IPS-NIHi11 (cell line): ENCODE measurements around the gene COPS9.

Experiments used
- DNase-seq: peaks from one replicate; pipeline ENCODE4 v3.0.0; 2012; ENCODE audit warnings: mixed read lengths, low spot score

The COPS9 gene

DNA sequence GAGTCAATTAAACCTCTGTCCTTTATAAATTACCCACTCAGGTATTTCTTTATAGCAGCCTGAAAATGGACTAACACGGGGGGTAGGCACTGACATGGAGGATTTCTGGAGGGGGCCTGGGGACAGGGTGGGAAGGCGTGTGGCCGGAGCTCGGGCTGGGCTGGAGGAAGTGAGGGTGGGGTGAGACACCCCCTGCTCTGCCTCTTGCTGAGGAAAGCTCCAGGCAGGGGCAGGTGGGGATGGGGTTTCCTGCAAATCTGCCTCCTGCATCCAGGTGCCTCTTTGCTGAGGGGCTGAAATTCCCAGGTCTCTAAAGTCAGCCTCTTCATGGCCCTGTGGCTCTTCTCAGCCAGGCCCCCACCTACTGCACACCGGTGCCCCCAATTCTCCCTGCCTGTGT, 30.1 kb upstream of the COPS9 start:
- DNase-seq = no peak

DNA sequence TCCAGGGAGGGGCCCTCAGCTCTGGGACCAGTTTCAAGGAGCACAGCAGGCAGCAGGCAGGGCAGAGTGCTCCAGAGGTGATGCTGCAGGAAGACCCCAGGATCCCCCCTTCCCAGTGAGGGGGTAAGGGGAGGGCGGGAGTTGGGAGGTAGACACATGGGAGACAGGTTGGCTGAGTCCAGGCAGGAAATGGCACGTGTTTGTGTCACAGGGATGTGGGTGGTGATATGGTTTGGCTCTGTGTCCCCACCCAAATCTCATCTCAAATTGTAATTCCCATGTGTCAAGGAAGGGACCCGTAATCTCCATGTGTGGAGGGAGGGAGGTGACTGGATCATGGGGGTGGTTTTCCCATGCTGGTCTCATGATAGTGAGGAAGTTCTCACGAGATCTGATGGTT, 29.6 kb upstream of the COPS9 start:
- DNase-seq = no peak

DNA sequence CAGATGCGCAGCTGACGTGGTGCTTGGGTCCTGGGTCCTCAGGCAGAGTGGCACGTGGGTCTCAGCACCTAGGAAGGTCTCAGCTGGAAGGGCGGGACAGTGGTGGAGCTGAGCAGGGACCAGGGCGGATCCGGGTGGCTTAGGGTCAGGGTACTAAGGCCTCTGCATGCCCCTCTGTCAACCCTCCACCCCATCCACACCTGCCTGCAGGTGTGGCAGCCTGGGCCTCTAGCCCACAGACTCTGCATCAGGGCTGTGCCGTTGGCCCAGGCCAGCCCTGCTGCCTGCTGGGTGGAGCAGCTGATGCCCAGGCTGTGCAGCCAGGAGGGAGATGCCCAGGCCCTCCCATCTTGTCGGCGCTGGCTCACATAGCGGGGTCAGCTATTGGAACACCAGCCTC, 28.9 kb upstream of the COPS9 start:
- DNase-seq = no peak

DNA sequence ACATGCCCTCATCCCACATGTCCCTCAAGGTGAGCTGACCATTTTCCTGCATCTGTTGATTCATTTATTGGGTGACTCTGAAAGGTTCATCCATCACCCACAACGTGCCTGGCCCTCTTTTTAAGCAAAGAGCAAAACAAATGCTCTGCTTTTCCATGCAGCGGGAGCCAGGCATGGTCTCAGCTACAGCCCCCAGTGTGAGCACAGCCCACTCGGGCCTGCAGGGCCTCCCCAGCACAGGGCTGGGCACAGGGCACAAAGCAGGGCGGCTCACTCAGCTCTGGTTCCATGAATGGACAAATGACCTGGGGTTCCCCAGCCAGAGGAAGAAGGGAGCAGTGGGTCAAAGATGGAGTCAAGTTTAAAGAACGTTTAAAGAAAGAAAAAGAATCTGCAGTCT, 28.5 kb upstream of the COPS9 start:
- no peak for DNase-seq

DNA sequence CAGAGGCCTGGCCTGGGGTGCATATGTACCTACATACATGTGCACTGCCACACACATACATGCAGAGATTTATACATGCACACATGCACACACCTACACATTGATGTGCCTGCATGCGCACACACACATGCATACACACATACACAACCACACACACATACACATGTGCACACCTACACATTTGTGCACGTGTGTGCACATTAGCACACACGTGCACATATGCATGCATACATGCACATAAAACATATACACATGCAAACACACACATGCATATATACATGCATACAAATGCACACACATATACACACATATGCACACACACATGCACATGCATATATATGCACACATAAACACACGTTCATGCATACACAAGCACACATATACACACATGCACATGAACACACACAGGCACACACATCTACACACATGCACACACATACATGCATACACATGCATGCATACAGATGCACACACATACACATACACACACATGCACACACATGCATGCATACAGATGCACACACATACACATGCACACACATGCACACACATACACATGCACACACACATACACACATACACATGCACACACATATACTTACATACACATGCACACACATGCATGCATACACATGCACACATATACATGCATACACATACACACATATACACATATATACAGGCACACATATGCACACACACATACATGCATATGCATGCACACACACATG, 27.9 kb upstream of the COPS9 start:
- DNase-seq = no peak

DNA sequence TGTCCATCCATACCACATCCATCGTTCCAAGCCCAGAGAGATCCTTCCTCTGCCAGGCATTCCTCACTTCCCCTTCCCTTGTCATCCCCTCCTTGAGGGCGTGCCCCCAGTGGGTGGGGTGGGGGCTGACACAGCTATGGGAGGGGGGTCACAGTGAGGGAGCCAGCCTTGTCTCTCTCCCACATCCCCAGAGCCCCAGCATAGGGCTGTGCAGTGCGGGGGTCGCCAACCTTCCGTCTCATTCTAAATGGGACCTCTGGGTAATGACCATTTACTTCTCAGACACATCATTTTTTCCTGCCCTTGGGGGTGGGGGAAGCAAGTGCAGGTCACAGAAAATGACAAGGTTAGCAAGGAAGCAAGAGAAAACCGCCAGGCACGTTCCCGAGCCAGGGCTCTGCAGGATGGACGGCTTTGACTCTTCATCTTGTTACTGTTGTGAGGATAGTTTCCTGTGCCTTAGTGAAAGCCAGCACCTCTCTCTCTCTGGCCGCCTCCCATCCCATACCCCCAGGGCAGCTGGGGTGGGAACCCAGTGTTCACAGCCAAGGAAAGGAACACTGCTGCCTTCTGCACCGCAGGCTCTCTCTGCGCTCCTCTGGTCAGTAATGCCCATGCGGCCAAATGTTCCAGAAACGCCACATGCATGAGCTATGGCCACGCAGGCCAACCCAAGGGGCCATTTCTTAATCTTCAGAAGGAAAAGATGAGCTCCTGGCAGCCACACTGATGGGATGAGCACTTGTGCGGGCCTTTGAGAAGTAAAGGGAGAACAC, 27.0 kb upstream of the COPS9 start:
- DNase-seq = no peak

DNA sequence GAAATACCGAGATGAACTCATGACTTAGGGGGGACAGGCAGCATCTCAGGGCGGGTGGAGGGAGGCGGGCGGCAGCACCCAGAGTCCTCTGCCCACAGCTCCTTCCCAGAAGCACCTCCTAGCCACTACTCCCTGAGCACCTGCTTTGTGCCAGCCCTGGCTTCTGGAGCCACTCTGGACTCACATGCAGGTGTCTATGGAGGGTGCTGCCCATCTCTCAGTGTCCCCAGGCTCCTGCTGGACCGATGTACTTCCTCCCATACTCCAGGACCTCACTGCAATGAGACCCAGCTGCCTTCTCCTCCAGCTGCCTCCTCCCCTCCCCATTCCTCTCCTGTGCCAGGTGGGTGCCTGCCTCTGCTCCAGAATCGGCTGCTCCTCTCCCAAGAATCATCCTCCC, 26.4 kb upstream of the COPS9 start:
- no peak for DNase-seq

DNA sequence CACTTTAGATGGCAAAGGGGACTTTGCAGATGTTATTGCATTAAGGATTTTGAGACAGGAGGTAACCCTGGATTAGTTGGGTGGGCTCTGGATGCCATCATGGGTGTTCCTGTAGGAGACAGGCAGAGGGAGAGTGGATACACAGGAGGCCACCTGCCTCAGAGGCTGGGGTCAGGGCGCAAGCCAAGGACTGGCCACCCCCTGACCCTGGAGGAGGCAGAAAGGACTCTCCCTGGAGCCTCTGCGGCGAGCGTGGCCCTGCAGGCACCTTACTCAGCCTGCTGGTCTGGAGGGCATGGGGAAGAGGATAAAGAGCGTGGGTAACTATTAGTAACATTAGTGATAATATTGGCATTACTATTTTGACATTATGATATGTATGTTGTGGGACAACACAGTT, 25.9 kb upstream of the COPS9 start:
- no peak for DNase-seq

DNA sequence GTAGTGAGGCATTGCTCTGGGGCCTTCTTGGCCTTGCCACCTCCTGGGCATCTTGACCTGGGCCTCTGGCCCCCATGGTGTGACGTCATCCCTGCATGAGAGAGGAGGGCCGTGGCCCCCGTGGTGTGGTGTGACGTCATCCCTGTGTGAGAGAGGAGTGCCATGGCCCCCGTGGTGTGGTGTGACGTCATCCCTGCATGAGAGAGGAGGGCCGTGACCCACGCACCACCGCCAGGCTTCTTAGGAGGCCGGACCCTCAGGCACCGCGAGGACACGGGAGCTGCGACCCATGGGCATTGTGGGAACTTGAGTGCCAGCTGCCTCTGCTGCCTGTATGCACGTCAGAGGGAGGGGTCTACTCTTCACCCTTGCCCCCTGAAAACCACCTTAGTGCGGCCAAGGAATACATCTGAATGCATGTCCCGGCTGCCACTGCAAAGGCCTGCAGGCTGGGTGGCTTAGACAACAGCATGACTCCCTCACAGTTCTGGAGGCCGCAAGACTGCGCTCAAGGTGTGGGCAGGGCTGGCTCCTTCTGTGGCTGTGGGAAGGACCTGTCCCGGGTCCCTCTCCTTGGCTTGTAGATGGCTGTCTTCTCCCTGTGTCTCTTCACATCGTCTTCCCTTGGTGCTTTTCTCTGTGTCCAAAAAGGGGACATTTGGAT, 25.1 kb upstream of the COPS9 start:
- no peak for DNase-seq

DNA sequence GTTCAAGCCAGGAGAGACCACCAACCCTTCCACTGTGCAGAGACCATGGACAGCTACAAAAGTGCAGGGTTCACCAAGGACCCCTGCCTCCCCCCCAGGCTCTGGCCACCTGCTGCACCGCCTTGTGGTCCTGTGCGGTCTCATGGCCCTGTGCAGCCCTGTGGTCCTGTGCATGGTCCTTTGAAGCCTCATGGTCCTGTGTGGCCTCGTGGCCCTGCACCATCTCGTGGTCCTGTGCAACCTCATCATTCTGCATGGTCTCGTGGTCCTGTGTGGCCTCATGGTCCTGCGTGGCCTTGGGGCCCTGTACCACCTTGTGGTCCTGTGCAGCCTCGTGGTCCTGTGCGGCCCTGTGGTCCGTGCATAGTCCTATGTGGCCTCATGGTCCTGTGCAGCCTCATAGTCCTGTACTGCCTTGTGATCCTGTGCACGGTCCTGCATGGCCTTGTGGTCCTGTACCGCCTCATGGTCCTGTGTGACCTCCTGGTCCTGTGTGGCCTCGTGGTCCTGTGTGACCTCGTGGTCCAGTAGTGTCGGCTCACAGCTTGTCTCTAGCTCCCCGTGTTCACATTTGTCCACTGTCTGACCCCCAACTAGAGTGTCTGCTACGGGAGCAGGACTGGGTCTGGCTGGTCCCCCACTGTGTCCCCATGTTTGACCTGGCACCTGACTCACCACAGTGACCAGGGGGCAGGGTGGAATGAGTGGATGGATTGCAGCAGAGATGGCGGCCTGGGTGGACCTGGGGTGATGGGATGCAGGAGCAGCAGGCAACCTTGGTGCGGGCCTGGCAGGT, 24.4 kb upstream of the COPS9 start:
- no peak for DNase-seq

DNA sequence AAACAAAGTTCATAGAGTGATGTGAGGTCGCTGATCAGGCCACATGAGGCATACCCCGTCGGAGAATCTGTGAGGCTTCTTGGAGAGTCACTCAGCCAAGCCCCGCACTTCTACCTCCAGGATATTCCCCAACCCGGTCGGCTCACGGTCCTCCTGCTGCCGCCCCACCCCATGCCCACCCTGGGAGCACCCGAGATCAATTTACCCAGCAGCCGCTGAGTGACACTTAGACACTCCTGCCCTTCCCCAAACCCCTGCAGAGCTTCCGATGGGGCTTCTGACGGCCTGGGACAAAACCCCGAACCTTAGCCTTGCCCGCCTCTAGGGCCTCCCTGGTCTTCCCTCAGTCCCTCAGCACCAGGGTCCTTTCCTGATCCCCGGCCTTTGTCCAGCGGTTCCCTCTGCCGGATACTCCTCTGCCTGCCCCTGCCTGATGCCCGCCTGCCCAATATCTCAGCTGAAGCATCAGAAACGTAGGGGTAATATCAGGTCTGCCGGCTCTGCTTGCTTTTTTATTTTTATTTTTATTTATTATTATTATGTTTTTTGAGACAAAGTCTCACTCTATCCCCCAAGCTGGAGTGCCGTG, 23.2 kb upstream of the COPS9 start:
- DNase-seq = no peak

DNA sequence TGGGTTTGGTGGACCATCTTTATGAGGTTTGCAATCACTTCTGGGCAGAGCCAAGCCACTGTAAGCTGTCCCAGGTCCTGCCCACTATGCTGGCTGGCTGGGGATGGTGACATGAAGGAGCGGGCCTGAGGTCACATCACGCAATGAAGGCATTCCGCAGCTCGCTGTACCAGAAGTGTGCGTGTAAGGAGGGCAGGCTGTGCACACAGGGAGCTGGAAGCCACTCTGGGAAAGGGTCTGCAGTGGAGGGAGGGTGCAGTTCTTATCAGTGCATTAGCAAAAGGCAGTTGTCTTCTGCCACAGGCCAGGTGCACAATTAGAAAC, 21.0 kb upstream of the COPS9 start:
- no peak for DNase-seq

DNA sequence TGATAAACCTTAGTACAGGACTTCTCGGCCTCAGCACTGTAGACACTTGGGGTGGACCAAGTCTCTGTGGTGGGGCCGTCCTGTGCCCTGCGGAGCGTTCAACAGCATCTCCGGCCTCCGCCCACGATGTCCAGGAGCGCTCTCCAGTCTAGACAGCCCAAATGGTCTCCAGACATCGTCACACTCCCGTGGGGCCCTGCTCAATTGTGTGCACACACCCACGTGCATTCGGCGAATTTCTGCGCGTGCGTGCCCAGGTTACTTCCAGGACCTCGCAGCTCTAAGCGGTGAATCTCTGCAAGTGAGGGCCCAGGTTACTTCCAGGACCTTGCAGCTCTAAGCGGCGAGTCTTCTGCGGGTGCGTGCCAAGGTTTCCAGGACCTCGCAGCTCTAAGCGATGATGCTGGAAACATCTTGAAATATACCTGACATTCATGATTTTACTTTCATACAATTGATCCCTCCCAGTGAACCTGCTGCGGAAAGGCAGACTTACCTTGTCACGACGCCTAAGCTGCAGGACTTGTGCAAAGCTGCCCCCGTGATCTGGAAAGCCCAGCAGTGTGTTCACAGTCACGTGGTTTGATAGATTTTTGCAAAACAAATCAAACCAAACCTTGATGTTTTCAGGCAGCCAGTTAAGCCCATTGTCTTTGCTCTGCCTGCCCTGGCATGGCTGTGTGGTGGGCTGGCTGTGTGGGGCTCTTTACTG, 20.5 kb upstream of the COPS9 start:
- DNase-seq = no peak

DNA sequence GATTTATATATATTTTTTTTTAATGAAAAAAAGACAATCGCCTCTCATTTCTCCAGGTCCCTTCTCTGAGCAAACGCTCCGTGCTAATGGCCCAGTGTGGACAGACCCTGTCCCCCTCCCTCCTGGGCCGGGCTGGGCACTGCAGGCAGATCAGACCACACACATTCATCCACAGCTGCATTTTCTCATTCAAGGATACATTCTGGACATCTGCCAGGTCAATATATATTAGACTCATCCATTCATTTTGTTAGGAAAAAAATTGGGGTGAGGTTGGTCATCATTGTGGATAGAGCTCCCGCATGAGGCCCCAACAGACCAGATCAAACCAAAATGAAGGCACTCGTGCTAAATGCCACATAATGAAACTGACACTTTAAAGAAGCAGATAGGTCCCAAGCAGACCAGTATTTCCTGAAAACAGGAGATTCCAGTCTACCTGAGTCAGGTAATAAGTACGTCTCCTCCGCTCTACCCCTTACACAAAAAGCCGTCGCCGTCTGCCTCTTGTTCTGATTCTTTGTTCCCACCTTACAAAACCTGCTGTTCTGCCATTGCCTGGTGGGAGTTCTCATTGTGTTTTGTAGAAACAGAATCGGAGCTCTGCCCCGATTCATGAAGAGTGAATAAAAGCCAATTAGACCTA, 19.8 kb upstream of the COPS9 start:
- DNase-seq = no peak

DNA sequence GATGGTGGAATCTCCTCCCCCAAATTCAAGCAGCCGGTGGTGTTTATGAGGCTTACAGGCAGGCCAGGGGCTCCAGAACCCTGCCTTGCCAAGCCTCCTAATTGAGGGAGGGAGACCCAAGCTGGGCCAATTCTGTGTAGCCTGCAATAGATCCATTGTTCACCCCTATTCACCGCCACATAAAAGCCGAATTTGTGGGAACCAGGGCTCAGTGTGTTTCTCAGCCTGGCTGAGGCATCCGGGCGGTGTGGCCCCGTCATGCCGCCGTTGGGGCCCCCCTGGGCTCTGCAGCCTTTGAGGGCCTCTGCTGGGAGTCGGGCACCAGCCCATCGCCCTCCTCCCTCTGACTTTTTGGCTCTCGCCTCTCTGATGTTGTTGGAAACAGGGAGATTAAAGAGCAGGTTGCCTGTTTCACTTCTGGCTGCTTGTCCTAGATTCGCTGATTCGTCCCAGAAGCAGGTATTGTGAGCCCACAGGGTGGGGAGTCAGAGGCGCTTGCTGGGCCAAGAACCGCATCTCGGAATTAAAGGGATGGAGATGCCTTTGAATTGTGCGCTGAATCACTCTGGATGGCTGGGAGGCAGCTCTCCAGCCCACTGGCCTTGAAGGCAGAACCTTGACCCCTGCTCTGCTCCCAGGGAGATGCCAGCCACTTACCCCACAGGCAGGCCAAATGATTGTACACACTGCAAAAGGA, 19.1 kb upstream of the COPS9 start:
- no peak for DNase-seq

DNA sequence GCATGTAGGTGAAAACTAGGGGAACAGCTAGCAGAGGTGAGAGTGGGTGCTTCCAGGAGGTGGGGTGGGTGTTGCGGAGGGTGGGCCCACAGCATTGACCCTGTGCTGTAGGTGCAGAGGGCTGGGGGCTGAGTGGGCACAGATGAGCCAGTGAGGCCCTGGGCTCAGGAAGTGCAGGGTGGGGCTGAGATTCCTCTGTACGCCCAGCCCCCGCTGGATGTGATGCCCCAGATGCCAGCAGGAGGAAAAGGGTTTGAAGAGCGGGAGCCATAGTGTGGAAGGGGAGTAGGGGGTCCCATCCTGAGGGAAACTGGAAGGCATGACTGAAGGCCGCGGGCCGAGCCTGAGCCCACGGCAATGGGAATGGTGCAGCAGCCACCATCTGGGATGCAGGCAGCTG, 18.5 kb upstream of the COPS9 start:
- no peak for DNase-seq

DNA sequence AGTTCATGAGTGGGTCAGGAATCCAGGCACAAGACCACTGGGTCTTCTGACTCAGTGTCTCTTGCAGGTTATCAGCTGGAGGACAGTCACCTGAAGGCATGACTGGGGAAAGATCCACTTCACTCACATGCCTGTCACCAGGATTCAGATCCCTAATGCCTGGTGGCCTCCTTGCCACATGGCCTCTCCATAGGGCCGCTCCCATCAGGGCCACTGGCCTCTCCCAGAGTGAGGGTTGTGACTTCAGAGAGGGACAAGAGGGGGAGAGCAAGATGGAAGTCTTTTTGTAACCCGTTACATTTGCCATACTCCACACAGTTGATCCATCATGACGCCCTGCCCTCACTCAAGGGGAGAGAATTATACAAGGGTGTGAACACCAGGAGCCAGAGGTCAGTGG, 17.3 kb upstream of the COPS9 start:
- DNase-seq = no peak

DNA sequence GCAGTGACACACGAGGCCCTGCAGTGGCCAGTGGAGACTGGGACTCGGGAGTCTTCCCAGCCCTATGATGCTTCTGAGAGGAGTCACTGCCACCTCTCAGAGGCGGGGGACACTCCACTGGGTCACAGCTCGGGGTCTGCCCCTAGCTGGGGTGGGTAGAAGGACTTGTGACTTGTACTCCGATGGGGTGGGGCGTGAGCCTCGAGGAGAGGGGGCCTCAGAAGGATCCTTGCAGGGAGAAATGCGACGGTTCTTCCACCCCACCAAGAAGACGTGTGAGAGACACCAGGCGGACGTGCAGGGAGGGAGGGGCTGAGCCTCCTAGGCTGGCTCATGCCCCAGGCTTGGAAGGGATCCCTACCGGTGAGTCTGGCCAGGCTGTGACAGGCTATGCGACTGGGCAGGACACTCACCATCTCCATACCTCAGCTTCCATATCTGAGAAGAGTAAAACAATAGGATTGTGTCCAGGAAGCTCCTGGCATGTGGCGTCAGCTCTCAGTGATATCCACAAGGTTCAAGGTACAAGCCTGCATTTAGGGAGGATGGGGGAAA, 15.4 kb upstream of the COPS9 start:
- DNase-seq = no peak

DNA sequence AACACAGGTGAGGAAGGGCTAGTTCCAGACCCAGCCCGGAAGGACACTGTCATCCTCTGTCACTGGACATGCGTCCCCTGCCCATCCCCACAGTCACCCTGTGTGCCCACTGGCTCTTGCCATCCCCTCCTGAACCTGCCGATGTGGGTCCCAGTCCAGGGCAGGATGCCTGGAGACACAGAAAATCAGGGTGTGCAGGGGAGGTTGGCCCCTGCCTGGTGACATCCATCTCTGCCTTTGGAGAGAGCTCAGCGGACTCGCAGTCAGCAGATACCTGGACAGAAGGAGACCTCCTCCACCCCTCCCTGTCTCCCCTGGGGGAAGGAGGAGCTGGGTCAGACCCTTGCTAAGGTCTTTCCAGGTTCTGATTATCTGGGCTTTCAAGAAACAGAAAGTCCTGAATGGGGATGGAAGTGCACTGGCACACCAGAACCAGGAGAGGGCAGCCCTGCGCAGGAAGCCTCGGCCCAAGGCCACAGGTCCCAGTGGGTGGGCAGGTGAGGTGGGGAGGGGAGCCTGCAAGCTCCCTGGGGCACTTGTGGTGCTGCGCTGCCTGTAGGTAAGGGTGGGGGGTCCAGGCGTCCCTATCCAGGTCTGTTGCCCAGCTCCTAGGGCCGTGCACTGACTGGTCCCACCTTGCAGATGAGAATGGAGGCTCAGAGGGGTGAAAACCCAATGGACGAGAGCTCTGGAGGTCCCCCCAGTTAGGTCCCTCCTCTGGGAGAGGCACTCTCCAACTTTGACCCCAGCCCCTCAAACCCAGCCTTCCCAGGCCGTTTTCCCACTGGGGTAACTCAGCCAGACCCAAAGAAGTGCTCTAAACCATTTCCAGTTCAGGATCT, 14.1 kb upstream of the COPS9 start:
- peak; percentile 90 for DNase-seq
